Cardiac fibroblast (primary cell): ENCODE measurements around the gene LOXHD1.

Experiments
- DNase-seq, 2 donors: peaks; one replicate each; pipeline versions ENCODE4 v3.0.0 to v3.0.0-alpha.2; 2010; ENCODE audit warnings: low read depth in 2 of 2
- H3K4me3 ChIP-seq, 2 donors: replicated peaks in 1 of 2; 1 replicate in 1 of 2; 2 replicates in 1 of 2; pipeline ENCODE4 v1.5.1; 2011; ENCODE audit warnings: low read depth in 2 of 2, low read length in 2 of 2, mild to moderate bottlenecking in 2 of 2, moderate library complexity in 1 of 2
- TF ChIP-seq, protein P1 (sequence below): IDR thresholded peaks from one replicate; pipeline ENCODE4 v1.5.1; 2011; ENCODE audit warnings: low read depth, mild to moderate bottlenecking, low read length, inconsistent platforms

LOXHD1 gene

GRCh38 chr18:46630991-46631390, 26.0 kb downstream of the LOXHD1 start:
- DNase-seq = no peak
- no peak overlapping the region for H3K4me3 ChIP-seq
- TF ChIP-seq, protein P1, sequence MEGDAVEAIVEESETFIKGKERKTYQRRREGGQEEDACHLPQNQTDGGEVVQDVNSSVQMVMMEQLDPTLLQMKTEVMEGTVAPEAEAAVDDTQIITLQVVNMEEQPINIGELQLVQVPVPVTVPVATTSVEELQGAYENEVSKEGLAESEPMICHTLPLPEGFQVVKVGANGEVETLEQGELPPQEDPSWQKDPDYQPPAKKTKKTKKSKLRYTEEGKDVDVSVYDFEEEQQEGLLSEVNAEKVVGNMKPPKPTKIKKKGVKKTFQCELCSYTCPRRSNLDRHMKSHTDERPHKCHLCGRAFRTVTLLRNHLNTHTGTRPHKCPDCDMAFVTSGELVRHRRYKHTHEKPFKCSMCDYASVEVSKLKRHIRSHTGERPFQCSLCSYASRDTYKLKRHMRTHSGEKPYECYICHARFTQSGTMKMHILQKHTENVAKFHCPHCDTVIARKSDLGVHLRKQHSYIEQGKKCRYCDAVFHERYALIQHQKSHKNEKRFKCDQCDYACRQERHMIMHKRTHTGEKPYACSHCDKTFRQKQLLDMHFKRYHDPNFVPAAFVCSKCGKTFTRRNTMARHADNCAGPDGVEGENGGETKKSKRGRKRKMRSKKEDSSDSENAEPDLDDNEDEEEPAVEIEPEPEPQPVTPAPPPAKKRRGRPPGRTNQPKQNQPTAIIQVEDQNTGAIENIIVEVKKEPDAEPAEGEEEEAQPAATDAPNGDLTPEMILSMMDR = no peak

DNA sequence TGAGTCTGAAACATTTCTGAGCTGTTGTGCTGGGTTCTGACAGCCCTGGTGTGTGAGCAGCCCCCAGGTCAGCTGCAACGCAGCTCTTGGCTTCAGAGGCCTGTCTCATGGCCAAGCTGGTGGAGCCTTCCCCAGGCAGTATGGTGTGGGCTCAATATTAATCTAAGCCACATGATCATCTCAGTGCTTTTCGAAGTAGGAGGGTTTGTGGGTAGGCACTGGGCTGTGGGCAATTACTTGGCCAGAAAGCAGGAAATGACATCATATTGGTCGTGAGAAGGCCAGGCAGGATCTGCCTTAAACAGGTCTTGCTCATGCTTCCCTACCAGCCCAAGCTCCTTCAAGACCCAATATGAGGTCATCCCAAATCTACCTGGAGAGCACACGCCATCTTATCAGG, 26.9 kb downstream of the LOXHD1 start:
- H3K4me3 ChIP-seq = no peak overlapping the region
- DNase-seq = no peak
- TF ChIP-seq, protein P1 = no peak

- no peak overlapping the region for H3K4me3 ChIP-seq
- TF ChIP-seq, protein P1 = no peak
- no peak for DNase-seq
Observed at GRCh38 chr18:46629361-46629760, 27.7 kb downstream of the LOXHD1 start.

DNA sequence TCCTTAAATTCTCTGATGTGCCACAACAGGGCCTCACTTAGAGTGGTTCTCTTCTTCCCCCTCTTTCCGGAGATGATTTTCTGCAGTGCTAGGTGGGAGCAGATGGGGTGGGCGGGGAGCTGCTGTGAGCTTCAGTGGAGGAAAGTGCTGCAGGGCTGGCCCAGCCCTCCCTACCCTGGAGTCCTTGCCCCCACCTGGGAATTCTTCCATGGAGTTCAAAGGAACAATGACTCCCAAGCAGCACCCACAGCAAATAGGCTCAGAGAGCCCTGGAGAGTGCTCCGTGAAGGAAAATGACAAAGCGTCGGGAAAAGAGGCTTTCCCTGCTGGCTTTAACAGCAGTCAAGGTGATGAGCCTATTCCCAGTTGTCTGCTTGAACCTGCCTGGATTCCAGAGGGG, 28.8 kb downstream of the LOXHD1 start:
- TF ChIP-seq, protein P1 = no peak
- no peak for DNase-seq
- H3K4me3 ChIP-seq = no peak overlapping the region

DNA sequence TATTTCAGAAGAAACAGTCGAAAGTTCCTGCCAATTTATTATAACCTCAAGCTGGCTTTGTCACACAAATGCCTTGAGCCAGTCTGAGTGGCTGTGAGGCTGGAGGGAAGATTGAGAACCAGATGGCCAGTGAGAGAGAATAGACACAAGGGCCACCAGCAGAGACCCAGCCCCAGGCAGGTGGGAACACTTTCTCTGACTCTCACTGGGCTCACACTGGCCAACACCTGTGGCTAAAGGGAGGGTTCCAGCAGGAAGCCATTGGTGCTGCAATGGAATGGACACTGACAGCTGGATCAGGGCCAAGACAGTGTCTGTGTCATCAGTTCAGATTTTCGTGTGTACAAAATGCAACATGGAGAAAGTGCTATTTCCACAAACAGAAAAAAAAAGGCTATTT, 29.9 kb downstream of the LOXHD1 start:
- no peak overlapping the region for H3K4me3 ChIP-seq
- TF ChIP-seq, protein P1 = no peak
- DNase-seq = no peak

DNA sequence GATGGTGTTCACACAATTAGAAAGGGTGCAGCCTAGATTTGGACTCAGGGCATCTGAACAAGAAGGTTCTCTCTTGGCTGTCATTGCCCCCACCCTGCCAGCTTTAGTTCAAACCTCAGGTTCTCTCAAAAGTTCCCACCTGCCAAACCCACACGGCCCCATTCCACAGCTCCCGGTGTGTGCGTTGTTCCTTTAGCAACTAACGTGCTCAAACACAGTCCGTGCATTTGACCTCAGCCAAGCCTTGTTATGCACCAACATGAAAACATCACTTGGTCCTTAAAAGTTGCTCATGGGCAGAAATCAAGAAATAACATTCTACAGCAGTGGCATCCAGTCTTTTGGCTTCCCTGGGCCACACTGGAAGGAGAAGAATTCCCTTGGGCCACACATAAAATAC, 32.0 kb downstream of the LOXHD1 start:
- TF ChIP-seq, protein P1 = no peak
- H3K4me3 ChIP-seq = no peak overlapping the region
- DNase-seq = no peak

DNA sequence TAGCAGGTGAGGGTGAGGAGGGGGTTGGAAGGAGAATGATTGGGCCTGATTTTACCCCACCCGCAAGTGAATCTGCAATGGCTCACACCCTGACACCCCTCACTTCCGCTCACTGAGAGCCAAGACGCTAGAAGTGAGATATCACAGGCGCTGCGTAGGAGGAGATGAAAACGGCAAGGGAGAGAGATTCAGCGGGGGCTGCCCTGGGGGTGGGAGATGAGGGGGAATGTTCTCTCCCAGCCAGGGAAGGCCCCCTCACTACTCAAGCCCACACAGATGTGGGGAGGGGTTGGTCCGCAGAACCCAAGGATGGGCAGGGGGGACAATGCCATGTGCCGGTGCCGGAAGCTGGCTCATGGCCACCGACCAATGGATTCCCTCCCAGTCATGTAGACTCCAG, 32.9 kb downstream of the LOXHD1 start:
- H3K4me3 ChIP-seq = no peak overlapping the region
- DNase-seq = no peak
- TF ChIP-seq, protein P1 = no peak
